ENCODE results near the gene TMEM214.

Gene TMEM214

DNA sequence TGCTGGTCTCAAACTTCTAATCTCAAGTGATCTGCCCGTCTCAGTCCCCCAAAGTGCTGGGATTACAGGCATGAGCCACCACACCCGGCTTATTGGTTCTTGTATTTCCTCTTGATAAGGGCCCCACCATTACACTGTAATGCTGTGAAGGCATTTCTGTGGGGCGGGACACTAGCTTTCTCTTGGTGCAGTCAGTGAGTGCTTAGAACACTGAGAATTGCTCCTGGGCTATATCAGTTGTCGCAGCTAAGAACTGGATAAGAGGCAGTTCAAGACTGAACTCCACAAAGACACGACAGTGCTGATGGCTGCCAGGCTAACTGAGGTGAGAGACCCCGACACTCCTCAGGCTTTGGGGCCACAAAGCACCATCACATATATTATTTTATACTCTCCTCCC lies 55.9 kb downstream of the TMEM214 start:
- no peak overlapping the region for H3K9ac ChIP-seq (ENCODE audit: low read length)
- DNase-seq (ENCODE audit: low read depth), result no peak
- H3K36me3 ChIP-seq (ENCODE audit: control insufficient read depth, insufficient read depth, low read length, severe bottlenecking), result no peaks in the 10 kb centered on the region
- peaks cover 14% of the 10 kb centered on the region for H3K4me1 ChIP-seq (ENCODE audit: control insufficient read depth, insufficient read depth, low read length)
- H3K4me3 ChIP-seq (ENCODE audit: low read length), result no peak overlapping the region
- no peaks in the 10 kb centered on the region for H3K27me3 ChIP-seq (replicated peaks; ENCODE audit: control insufficient read depth, insufficient read depth, low read length)
- no peaks in the 10 kb centered on the region for H3K9me3 ChIP-seq (ENCODE audit: control insufficient read depth, low read length)

DNA sequence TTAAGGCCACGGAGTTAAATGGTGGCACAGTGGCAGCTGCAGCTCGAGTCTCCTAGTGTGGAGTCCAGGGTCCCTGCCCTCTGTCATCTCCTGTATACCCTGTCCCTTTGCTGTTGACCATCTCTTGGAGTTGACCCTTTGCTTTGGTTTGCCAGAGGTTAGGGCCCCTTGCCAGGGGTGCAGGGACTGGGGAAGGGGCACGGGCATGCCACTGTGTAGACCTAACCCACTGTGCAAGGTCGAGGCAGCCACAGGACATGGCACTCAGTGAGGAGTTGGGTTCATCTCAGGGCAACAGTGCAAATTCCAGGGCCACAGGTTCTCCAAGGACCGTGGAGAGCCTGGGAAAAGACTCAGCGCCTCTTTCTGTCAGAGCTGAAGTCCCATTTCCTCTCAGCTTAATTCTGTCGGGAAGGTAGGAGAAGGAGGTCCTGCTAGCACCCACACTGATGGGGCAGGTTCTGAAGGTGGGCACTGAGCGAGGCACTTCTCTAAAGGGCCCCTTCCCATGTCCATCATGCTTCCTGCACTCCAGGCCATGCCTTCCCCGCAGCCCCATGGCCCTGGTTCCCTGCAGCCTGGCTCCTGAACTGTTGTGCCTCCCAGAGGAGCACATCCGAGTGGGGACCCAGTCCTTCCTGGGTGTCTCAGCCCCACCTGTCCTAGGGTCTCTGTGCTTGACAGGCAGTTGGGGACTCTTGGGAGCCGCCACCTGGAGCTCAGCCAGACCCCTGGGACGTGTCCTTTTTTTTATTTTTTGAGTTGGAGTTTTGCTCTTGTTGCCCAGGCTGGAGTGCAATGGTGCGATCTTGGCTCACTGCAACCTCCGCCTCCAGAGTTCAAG lies 56.6 kb downstream of the TMEM214 start:
- Histone ChIP-seq H3K9ac (ENCODE audit: low read length) (no peak overlapping the region), H3K36me3 (ENCODE audit: control insufficient read depth, insufficient read depth, low read length, severe bottlenecking) (no peaks in the 10 kb centered on the region), H3K9me3 (ENCODE audit: control insufficient read depth, low read length) (no peaks in the 10 kb centered on the region), H3K4me1 (ENCODE audit: control insufficient read depth, insufficient read depth, low read length) (peaks cover 14% of the 10 kb centered on the region), H3K4me3 (ENCODE audit: low read length) (no peak overlapping the region), H3K27me3 (replicated peaks; ENCODE audit: control insufficient read depth, insufficient read depth, low read length) (no peaks in the 10 kb centered on the region)
- DNase-seq (ENCODE audit: low read depth), result no peak

Data from adipocyte (in vitro differentiated cells).